H7 (cell line): ENCODE data around the gene POLDIP2. TPM values are rescaled to one million over a fixed set of nuclear protein-coding genes. Genes with fewer than 3 reads are reported as not detected.

ENCODE experiments used
- DNase-seq: peaks from one replicate; pipeline ENCODE4 v3.0.0; 2012
- H3K27me3 ChIP-seq: 2 replicates; pipeline ENCODE4 v1.6.0; 2011; ENCODE audit warnings: mild to moderate bottlenecking, low read length; ENCODE audit not compliant: control insufficient read depth, insufficient read depth
- H3K36me3 ChIP-seq: replicated peaks from 2 replicates; pipeline ENCODE4 v1.5.1; 2011; ENCODE audit warnings: low read length; ENCODE audit not compliant: control insufficient read depth, insufficient read depth
- H3K4me3 ChIP-seq: 2 replicates; pipeline ENCODE4 v1.5.1; 2011; ENCODE audit warnings: low read depth, mild to moderate bottlenecking, control low read depth, low read length, moderate library complexity; ENCODE audit not compliant: insufficient read depth
- total RNA-seq: library from RNA; depleted of rRNA; stranded (reverse); fragments of >200 nt; shearing (Covaris generic); gene quantifications from 2 replicates; pipeline ENCODE4 v1.2.3, GENCODE V29; 2014

The POLDIP2 gene
- total RNA-seq, 1 experiment from 2014 or later: 130 TPM

DNA sequence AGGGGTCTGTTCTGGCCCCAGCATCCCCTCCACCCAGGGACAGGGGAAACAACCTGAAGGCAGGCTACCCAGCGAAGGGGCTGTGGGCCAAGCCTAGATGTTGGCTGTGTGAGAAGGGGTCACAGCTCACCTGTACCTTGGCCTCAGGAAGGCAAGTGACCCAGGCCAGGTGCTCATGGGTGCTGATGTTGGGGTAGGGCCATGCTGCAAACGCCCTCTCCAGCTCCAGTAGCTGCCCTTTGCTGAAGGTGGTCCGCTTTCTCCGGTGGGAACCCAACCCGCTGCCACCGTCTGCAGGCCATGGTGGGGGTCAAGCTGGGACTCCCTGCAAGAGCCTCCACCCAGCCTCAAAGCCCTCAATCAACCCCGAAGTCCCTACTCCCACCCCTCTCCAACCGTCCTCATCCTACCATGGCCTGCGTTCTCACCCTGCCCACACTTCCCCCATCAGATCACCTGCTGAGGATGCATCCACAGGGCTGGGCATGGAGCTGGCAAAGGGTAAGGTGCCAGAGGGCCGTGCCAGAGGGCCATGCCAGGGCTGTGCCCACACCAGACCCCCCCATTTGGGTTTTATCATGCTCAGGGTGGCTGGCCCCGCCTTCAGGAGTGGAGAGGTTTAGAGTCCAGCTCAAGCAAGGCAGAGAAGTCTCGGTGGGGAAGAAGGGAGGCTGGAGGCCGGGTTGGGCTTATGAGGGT is 7.5 kb upstream of the POLDIP2 start, which contains the start of gene SEBOX:
Gene SEBOX, minus strand, starts transcription at position 535 of the 699 bp plus-strand sequence. Its CDS starts 48 bp downstream, at position 487.
- no peak for DNase-seq
- Histone ChIP-seq H3K36me3 (peaks cover 4% of the 10 kb centered on the region), H3K27me3 (no peaks in the 10 kb centered on the region), H3K4me3 (no peak within 1 kb of the TSS)

DNA sequence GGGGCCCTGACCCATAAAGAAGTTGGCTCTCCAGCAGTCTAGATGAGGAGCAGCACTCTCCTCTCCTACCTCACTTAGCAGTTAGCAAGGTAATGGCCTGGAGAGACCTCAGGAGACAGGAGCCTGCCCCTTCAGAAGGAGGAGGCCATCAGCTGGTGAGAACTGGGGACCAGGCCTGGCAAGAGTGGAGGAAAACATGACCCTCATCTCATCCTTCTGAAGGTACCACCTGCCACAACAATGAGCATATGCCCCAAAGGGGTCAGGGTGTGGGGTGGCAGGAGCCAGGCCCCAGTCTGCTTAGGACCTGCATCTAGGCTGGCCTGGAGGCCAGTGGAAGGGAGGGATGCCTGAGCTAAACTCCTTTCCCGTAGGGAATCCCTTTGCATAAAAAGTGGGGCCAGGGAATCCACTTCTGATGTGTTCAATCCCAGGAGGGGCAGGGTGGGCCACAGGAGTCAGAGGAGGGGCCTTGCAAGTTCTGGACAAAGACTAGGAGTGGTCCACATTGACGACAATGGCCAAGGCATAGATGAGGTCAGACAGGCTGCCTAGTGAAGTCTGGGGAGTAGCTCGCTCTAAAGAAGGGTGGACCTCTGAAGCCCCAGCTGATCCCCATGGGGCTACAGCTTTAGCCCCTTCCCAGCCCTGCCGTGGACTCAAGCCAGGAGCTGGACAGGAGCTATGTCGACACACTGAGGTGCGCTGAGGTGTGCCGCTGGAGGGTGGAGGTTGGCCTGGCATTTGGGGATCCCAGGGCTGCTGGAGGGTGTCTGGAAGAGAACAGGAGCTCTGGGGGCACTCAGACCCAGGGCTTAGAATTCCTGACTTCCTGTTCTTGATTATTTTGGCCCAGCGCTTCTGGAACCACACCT is 6.7 kb upstream of the POLDIP2 start:
- Histone ChIP-seq H3K4me3 (no peak overlapping the region), H3K36me3 (peaks cover 8% of the 10 kb centered on the region), H3K27me3 (no peaks in the 10 kb centered on the region)
- DNase-seq: no peak

DNA sequence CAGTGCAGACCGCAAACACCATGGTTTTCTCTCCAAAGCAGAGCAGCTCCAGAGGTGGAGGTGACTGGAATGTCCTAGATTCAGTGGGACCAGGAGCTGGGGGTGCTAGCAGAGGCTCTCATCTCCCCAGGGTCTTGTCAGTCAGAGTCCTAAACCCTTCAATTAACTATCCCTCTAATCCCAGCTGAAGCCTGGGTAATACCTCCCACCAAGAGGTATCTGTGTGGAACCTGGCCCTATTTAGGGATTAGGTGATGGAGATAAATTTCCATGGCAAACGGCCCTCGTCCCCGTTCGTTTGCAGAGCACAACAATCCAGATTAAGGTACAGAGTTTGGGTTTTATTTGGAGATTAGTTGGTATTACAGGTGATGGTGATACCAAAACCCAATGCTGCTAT is 5.9 kb upstream of the POLDIP2 start:
- Histone ChIP-seq H3K4me3 (no peak overlapping the region), H3K27me3 (no peaks in the 10 kb centered on the region), H3K36me3 (peaks cover 8% of the 10 kb centered on the region)
- DNase-seq: no peak

DNA sequence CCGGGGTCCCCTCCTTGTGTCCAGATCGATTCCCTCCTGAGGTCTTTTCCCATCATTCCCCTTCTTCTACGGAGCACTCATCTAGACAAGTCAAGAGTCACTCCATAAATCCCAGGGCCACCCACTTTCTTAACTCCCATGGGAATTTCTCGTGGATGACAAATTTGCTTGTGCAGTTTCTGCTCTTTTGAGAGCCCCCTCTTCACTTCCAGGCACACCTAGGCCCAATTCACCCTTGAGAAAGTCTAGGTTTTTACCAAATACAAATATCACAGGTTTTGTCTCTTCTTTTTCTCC is 522 bp upstream of the POLDIP2 start:
- Histone ChIP-seq H3K36me3 (peaks cover 28% of the 10 kb centered on the region), H3K4me3 (peak overlapping the region; percentile 89), H3K27me3 (no peaks in the 10 kb centered on the region)
- no peak for DNase-seq

DNA sequence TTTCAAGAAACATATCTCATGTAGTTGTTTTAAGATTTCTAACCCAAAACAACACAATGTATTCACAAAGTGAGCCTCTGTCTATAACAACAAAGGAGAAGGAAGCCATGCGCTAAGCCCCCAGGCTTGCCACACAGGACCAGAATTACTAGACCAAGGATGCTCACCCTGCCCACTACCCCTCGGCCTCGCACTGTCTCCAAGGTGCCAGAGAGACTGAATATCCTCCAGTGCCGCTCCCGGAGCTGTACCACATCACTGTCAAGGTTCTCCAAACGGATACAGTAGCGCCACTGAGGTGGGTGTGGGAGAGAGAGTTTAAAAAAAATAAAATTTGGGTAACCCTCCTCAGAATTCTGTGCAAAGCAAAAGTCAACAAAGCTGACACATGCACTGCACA is 7.1 kb downstream of the POLDIP2 start:
- H3K4me3 ChIP-seq: no peak overlapping the region
- DNase-seq: no peak
- peaks cover 46% of the 10 kb centered on the region for H3K36me3 ChIP-seq
- H3K27me3 ChIP-seq: no peaks in the 10 kb centered on the region

DNA sequence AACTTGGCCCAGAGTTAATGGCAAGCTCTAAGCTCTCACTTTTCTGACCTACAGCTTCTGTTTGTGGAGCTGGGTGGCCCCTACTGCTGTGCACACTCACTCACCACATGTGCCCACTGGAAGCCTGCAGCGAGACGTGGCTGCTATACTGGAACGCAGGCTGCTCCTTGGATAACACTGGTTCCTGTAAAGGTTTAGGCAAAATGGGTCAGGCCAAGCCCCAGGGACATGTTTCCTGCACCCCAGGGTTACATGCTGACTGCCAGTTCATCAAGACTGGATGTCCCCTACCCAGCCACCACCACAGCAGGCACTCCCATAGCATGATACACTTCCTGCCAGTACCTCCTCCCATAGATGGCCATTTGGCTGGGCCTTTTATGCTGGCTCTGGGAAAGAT is 8.3 kb downstream of the POLDIP2 start:
- H3K27me3 ChIP-seq: no peaks in the 10 kb centered on the region
- no peak for DNase-seq
- no peak overlapping the region for H3K4me3 ChIP-seq
- peaks cover 38% of the 10 kb centered on the region for H3K36me3 ChIP-seq

DNA sequence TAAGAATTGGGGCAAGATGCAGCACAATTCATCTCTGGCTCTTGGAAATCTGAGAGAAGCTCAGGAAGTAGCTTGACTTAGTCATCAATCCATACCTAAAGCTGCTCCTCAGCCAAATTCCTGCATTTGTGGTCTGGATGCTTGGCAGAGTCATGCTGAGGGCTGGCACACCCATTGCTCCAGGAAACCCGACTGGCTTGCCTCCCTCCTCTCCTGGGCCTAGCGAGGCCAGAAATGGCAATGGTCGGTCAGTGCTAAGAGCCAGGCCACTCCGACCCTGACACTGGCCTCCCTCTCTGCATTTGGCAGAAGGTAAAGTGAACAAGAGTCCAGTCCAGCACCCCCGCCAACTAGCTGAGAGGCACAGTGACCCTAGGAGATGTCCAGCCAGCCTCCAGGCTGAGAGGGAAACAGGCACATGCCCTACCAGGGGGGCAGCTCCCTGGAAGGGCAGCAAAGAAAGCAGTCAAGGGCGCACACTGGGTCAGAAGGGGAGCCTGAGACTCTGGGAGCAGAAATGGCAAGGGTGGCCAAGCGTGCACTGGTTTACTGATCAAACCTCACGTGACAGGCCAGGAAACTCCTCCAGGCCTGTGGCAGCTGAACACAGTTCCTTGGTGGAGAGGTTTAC is 10.0 kb downstream of the POLDIP2 start:
- H3K27me3 ChIP-seq: no peaks in the 10 kb centered on the region
- H3K36me3 ChIP-seq: peaks cover 30% of the 10 kb centered on the region
- no peak for DNase-seq
- no peak overlapping the region for H3K4me3 ChIP-seq

DNA sequence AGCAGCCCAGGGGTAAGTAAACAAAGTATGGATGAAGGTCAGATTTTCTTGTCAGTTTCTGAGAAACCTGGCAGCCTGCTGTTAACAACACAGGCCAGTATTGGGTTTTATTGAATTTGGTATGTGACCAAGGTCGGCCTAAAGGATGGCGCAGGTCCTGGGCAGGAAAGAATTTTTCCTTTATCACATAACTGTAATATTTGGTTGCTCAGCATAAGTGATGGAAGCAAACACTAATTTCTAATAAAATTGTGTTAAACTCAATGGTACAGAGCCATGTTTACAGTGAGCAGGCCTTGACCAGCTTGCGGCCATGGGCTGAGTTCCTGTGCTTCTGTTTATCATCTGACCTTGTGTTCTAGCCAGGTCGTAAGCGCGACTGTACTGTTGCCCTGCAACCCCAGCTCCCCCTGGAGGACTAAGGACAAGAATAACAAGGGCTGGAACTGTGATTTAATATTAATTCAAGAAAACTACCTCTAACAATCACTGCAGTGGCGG is 10.5 kb downstream of the POLDIP2 start:
- Histone ChIP-seq H3K36me3 (peaks cover 33% of the 10 kb centered on the region), H3K4me3 (no peak overlapping the region), H3K27me3 (no peaks in the 10 kb centered on the region)
- peak; percentile 63 for DNase-seq

DNA sequence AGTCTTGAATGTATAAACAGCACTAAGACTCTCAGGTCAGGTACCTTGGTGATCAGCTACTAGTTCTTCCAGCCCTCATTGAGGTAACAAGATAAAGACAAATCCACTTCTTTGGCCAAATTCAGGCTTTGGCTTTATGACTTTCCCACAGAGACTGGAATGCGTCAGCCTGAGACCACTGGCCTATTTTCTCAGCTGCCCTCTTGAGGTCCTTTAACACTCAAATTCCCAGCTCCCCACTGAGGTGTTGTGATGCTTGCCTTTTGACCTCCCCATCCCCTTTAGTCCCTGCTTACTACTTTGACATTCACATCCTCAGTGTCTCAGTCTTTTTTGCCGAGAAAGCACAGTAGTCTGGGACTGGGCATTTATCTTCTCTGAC is 11.1 kb downstream of the POLDIP2 start:
- Histone ChIP-seq H3K36me3 (peaks cover 35% of the 10 kb centered on the region), H3K27me3 (no peaks in the 10 kb centered on the region)
- DNase-seq: peak; percentile 64

DNA sequence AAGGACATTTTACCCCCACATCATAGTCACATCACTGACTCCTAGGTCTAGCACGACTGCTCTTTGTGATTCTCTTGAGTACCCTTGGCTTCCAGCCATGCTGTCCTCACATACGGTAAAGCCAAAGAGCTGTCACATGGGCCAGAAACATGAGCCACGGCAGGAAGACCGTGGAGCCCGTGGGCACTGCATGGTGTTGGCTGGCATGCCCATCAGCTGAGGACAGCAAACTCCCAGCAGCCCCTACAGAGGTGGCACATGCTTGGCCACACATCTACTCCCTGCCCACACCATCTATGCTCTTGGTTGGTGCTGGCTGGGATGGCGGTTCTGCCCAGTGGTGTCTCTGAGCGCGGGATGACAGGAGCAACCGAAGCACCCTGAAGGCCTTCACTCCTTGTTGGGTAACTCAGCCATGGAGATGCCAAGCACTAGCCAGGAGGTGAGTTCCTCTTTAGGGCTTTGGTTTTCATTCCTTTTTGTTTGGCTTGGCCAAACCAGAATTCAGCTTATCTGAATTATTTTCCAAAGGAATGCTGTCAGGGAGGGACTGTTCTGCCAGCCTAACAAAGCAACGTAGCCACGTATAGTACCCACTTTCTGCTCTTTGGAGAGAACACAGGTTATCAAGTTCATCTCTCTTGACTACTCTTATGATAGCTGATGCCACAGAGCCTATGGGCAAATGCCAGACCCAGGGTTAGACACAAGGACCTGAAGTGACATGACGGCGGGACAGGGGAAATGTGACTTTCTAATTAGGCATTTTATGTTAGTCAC is 11.7 kb downstream of the POLDIP2 start:
- DNase-seq: no peak
- H3K36me3 ChIP-seq: peaks cover 34% of the 10 kb centered on the region
- H3K4me3 ChIP-seq: no peak overlapping the region
- no peaks in the 10 kb centered on the region for H3K27me3 ChIP-seq

More for the DNA sequence above, 11.1 kb downstream of the POLDIP2 start:
- H3K4me3 ChIP-seq: no peak overlapping the region

DNA sequence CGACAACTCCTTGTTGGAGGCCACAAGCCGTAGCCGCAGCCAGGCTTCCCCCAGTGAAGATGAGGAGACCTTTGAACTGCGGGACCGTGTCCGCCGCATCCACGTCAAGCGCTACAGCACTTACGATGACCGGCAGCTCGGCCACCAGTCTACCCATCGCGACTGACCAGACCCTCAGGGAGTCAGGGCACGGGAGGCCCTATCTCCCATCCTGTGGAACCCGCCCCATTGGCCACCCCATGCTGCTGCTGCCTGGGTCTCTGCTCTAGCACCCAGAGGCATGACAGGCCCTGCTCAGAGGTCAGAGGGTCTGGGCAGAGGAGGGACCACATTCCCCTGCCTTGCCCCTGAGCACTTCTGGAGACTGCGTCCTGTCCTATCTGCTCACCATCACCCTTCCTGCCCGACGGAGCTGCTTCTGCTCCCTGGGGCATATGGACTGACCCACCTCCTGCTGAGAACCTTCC is 12.9 kb downstream of the POLDIP2 start:
- no peak overlapping the region for H3K4me3 ChIP-seq
- H3K36me3 ChIP-seq: peaks cover 29% of the 10 kb centered on the region
- no peak for DNase-seq
- H3K27me3 ChIP-seq: no peaks in the 10 kb centered on the region

DNA sequence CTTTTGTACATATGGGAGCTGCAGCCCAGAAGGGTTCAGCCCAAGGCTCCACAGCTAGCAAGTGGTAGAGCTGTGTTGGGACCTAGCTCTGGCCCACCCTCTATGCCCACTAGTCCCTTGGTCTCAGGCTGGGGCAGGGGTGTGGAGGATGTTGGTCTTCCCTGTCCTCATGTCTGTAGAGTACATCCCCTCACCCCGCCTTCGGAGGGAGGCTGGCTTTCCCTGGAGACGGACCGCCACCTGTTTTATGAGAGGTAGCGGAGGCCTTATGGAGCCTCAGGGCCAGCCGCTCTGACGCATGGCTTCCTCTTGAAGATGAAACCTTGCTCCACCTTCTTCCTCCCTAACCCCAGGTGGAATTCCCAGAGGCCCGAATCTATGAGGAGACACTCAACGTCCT is 13.3 kb downstream of the POLDIP2 start:
- DNase-seq: no peak
- Histone ChIP-seq H3K27me3 (no peaks in the 10 kb centered on the region), H3K4me3 (no peak overlapping the region), H3K36me3 (peaks cover 27% of the 10 kb centered on the region)

DNA sequence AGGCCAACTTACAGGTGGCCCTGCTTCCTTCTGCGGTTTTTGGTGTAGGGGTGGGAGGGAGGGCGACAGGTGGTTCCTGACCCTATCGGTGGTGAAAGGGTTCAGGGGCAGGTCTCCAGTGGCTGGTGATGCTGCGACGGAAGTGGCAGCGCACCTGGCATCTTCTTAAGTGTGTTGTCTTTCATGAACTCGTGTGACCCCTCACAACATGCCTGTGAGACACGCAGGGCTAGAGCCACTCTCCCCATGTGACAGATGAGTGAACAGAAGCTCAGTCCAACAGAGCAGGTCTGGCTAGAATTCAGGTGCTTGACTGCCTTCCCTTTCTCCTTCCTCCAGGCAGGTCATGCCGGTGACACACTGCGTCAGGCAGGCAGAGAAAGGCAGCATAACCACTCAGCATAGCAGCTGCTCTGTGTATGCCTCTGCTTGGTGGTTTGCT is 13.8 kb downstream of the POLDIP2 start:
- no peak for DNase-seq
- no peaks in the 10 kb centered on the region for H3K27me3 ChIP-seq
- H3K4me3 ChIP-seq: no peak overlapping the region
- H3K36me3 ChIP-seq: peaks cover 25% of the 10 kb centered on the region

DNA sequence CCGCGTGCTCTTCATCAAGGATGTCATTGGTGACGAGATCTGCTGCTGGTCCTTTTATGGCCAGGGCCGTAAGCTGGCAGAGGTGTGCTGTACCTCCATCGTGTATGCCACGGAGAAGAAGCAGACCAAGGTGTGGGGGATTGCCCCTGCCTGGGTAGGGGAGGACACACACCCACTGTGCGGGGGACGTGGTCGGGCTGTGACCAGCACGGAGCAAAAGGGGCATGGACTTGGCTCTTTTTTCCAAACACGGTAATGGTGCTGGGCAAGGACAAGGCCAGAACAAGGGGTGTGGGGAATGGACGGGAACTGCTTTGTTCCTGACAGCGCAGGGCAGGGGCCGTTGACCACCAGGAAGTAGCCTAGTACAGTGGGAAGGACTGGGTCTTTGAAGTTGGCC is 15.0 kb downstream of the POLDIP2 start:
- H3K4me3 ChIP-seq: no peak overlapping the region
- H3K27me3 ChIP-seq: no peaks in the 10 kb centered on the region
- H3K36me3 ChIP-seq: peaks cover 21% of the 10 kb centered on the region
- no peak for DNase-seq
